ENCODE measurements around the gene NFKB1. TPM values are rescaled to one million over a fixed set of nuclear protein-coding genes. Genes with fewer than 3 reads are reported as not detected.
"Not testable (repeated sequence)": the region's sequence is repeated elsewhere in the genome, so short reads cannot be mapped to it uniquely, and the experiment has no call there.

NFKB1 gene
- total RNA-seq, 2 donors from 2014 or later: 23.7 to 25.6 TPM

DNA sequence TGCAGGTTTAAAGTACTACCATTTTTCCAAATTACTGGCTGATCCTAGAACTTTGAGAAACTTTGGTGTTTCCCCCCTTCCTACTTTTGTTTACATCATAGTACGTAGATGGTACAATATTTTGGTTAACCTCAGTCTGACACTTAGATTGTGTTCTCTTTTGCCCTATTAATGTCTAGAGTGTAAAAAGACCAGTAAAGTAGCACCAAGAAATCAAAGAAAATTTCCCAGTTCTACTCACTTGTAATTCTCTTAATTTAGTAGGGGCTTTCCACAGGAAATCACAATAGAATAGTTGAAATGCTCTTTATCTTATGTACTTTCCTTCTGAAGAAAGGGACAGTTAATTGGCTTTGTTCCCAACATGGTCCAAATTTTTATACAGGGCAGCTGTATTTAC, 51.6 kb downstream of the NFKB1 start:
- intact Hi-C loops (cut with DNase I): no loop called here
- DNase-seq (no peak), ATAC-seq (no peak)

DNA sequence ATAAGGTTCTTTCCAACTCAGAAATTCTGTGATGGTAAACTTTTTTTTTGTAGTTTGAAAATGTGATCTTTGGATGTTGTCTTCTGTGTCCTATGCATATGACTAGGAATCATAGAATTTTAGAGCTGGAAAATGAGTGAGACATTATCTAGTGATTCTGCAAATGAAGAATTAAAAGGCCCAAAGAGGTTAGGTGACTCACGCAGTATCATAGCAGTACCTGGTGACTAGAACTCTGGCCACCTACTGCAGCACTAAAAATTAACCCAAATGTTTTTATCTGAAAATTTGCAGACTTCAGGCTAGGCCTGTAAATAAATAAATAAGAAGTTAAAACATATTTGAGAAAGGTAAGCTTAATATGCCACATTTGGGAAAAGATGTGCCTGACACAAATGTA, 52.8 kb downstream of the NFKB1 start:
- intact Hi-C loops (cut with DNase I): no loop called here
- peak in 1 of 2 donors; percentile 15 for ATAC-seq
- DNase-seq: no peak

GRCh38 chr4:102554482-102554881, 53.3 kb downstream of the NFKB1 start:
- peak; percentile 72 to 96 for ATAC-seq
- intact Hi-C loops (cut with DNase I): no loop called here
- peak; percentile 54 for DNase-seq

DNA sequence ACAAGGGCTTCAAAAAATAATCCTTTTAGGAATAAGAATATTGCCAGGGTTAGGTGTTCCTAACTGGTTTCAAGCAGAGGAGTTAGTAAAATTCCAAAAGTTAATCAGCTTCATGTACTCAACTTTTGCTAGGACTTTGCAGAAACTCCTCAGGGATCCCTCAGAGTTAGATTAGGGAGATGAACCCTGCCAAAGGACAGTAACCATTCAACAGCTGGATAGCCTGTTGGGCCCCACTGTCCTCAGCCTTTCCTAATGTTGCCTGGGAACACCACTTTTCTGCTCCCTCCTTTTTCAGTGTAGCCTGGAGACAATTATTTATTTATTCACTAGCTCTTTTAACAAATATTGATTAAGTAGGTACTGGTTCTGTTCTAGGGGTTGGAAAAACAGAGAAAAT, 53.8 kb downstream of the NFKB1 start:
- no peak for DNase-seq
- intact Hi-C loops (cut with DNase I): loop anchor here in 1 of 2 donors (5.0 kb wide), 1 partner anchor 53 kb away; the partner anchor contains the start of gene NFKB1
- peak; percentile 59 to 67 for ATAC-seq

GRCh38 chr4:102557636-102558035, 56.5 kb downstream of the NFKB1 start:
- intact Hi-C loops (cut with DNase I): loop anchor here in 1 of 2 donors (5.0 kb wide), 1 partner anchor 55 kb away; the partner anchor contains the start of gene NFKB1

GRCh38 chr4:102560115-102560514, 59.0 kb downstream of the NFKB1 start:
- DNase-seq (no peak), ATAC-seq (no peak)
- intact Hi-C loops (cut with DNase I): no loop called here

More at GRCh38 chr4:102557636-102558035, 56.5 kb downstream of the NFKB1 start:
- no peak for DNase-seq
- no peak for ATAC-seq

DNA sequence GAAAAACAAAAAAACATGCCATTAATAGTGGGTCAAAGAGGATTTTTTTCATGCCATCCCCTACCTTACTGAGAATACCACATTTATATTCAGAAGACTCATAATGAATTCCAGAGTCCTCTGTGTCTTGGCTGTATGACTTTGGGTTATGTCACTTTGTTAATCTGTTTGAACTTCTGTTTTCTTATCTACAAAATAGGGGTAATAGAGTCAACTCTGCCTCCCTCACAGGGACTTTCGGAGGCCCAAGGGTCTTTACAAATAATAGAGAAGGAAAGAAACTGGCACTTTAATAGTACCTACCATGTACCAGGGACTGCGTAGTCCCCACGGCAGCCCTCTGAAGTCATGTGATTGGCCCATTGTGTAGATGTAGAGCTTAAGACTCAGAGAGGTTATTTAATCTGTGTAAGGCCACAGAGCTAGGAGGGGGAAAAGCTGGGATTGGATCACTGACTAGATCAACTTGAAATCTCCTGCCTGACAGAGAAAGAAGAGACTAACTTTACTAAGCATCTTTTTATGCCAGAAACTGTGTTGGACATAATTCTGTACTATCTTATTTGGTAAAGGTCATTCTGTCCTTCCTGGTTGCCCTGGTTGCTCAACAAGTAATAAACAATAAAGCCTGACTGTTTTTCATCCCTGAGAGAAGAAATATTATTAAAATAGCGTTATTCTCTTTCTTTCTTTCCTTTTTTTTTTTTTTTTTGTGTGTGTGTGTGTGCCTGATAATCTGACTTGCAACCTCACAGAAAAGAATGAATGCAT, 59.6 kb downstream of the NFKB1 start:
- DNase-seq (no peak), ATAC-seq (peak in 1 of 2 donors; percentile 16)

GRCh38 chr4:102563000-102563399, 61.8 kb downstream of the NFKB1 start:
- DNase-seq (no peak), ATAC-seq (no peak)
- intact Hi-C loops (cut with DNase I): no loop called here

More for the DNA sequence above, 59.6 kb downstream of the NFKB1 start:
- intact Hi-C loops (cut with DNase I): no loop called here

- intact Hi-C loops (cut with DNase I): no loop called here
- DNase-seq: no peak
- peak in 1 of 2 donors; percentile 54 for ATAC-seq
These were observed 63.4 kb downstream of the NFKB1 start for GRCh38 chr4:102564399-102565059.

DNA sequence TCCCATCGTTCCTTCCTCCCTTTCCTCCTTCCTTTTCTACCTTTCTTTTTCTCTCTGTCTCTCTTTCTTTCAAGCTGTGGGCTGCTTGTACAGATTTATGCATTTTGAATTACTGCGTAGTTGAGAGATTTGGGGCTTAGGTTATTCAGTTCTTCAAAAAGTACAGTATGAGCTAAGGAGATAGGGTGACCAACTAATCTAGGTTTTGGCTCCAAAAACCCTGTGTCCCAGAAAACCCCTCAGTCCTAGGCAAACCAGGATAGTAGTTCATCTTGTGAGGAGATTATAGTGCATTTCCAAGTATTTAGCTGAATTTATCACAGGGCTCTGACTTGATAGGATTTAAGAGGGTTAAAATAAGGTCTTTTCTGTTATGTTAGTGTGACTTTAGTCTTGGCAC, 64.5 kb downstream of the NFKB1 start:
- intact Hi-C loops (cut with DNase I): no loop called here
- no peak for ATAC-seq

GRCh38 chr4:102566426-102566825, 65.3 kb downstream of the NFKB1 start:
- no peak for ATAC-seq
- DNase-seq: no peak
- intact Hi-C loops (cut with DNase I): no loop called here

More for the DNA sequence above, 64.5 kb downstream of the NFKB1 start:
- DNase-seq: no peak

- ATAC-seq (no peak), DNase-seq (no peak)
- intact Hi-C loops (cut with DNase I): no loop called here
These were observed 66.3 kb downstream of the NFKB1 start for GRCh38 chr4:102567427-102567826.

GRCh38 chr4:102569200-102569599, 68.0 kb downstream of the NFKB1 start:
- no peak for DNase-seq
- intact Hi-C loops (cut with DNase I): no loop called here
- ATAC-seq: no peak

DNA sequence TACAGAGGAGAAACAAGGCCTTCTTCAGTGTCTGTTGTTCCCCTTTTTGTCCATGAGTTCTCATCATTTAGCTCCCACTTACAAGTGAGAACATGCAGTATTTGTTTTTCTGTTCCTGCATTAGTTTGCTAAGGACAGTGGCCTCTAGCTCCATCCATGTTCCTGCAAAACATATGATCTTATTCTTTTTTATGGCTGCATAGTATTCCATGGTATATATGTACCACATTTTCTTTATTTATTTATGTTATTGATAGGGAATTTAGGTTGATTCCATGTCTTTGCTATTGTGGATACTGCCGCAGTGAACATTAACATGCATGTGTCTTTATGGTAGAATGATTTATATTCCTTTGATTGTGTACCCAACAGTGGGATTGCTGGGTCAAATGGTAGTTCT, 69.1 kb downstream of the NFKB1 start:
- intact Hi-C loops (cut with DNase I); ATAC-seq; DNase-seq: not testable (repeated sequence)

DNA sequence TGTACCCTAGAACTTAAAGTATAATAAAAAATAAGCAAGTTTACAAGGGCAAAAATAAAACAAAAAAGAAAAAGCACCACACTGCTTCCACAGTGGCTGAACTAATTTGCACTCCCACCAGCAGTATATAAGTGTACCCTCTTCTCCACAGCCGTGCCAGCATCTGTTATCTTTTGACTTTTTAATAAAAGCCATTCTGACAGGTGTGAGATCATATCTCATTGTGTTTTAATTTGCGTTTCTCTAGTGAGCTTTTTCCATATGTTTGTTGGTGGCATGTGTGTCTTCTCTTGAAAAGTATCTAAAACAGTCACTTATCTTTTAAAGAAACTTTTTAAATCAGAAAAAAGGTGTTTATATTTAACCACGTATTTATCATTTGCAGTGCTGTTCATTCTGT, 71.3 kb downstream of the NFKB1 start:
- DNase-seq: no peak
- no peak for ATAC-seq
- intact Hi-C loops (cut with DNase I): no loop called here

DNA sequence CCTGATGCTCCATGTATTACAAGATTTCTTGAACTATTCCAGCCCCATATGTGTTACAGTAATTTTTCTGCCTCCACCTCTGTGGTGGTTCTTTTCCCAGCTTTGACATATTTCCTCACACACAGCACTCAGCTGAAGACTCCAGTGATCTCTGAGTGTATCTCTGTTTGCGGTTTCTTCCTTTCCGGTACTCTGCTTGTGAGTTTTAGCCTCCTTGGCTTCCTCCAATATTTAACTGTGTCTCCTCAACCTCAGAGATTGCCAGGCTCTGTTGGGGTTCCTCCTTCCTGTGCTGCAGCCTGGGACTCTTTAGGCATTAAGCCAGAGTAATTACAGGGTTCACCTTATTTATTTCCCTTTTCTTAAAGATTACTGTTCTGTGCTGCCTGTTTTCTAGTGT, 73.2 kb downstream of the NFKB1 start:
- DNase-seq (no peak), ATAC-seq (peak in 1 of 2 donors; percentile 44)
- intact Hi-C loops (cut with DNase I): no loop called here

DNA sequence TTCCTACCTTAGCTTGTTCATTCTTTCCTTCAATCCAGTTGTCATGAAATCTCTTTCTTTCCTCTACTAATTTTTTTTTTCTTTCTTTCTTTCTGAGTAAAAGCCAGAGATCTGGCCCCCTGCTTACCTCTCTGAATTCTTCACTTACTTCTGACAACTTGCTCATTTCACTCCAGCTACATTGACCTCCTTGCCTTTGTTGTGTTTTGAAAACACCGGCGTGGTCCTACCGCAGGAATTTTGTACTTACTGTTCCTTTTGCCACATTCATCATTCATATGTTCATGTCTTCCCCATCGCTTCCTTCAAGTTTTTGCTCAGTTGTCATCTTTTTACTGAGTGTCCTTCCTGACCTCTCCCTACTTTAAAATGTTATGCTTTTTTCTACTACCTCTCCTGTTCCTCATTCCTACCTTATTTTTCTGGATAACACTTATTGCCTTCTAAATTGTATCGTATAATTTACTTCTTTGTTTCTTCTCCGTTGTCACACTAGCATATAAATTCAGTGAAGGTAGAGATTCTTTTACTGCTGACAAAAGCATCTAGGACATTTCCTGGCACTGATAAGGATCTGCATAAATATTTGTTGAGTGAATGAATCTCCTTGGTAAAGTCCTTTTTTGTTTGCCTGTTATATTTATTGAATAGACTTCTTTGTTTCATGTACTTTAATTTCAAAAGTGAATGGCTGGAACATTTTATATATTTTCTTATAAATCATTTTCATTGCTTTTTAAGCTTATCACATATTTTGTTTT, 74.4 kb downstream of the NFKB1 start:
- no peak for ATAC-seq
- no peak for DNase-seq
- intact Hi-C loops (cut with DNase I): no loop called here

- ATAC-seq (no peak), DNase-seq (no peak)
- intact Hi-C loops (cut with DNase I): no loop called here
These were observed 77.1 kb downstream of the NFKB1 start for GRCh38 chr4:102578270-102578669.

DNA sequence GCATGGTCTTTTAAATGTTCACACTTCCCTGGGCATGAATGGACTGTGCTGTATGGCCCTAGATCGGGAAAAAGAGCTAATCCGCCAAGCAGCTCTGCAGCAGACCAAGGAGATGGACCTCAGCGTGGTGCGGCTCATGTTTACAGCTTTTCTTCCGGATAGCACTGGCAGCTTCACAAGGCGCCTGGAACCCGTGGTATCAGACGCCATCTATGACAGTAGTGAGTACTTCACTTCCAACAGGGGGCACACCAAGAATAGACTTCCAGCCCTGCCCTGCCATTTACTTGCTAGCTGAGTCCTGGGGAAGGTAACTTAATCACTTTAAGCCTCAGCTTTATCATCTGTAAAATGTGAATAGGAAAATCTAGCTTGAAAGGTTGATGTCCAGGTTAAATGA, 77.7 kb downstream of the NFKB1 start:
- ATAC-seq: peak; percentile 78 to 83
- intact Hi-C loops (cut with DNase I): no loop called here
- peak; percentile 34 for DNase-seq

All from left cardiac atrium (tissue), 4 donors.